Measurements from ENCODE around the gene EVA1A. TPM values are rescaled to one million over a fixed set of nuclear protein-coding genes. Genes with fewer than 3 reads are reported as not detected.
A peak's percentile ranks its signal among the peaks of the same experiment; 100 is the strongest.

EVA1A gene
- total RNA-seq, 4 donors from 2014 or later, result not detected

DNA sequence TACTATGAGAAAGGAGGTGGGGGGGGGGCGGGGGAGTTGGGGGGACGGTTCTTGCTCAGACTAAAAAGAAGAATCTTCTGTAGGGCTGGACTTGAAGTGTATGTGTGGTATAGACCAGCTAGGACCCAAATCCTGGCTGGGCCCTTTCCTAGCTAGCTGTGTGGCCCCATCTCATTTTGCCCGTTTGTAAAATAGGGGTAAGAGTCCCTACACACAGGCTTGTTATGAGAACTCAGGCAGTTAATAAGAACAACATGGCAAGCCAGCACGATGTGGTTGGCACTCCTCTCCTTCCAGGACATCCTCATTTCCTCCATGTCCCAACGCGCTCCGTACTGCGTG is 1.1 kb downstream of the EVA1A start:
- H3K9me3 ChIP-seq, result no peaks in the 10 kb centered on the region
- in situ Hi-C loops (cut with MboI; ENCODE audit: low pct_ligation_motif_present in 1 of 4, low pct_unique_long_range_greater_than_20kb in 1 of 4, low sequenced_read_pairs in 3 of 4), result no loop called here
- H3K36me3 ChIP-seq, result no peaks in the 10 kb centered on the region
- no peak for DNase-seq
- no peak for TF ChIP-seq POLR2AphosphoS5 (IDR thresholded peaks at IDR 0.05)
- no peak for TF ChIP-seq CTCF (IDR thresholded peaks at IDR 0.05)
- TF ChIP-seq POLR2A (IDR thresholded peaks at IDR 0.05), result no peak
- no peak for TF ChIP-seq EP300 (IDR thresholded peaks at IDR 0.05; ENCODE audit: low read depth)
- H3K4me1 ChIP-seq, result peaks cover 0 to 12% (median 3%) of the 10 kb centered on the region in 4 donors
- WGBS, 2 donors (ENCODE audit: low coverage in 1 of 2), result 21 to 32% methylated on average over 4 to 8 of the region's 8 CpGs
- peaks cover 38% of the 10 kb centered on the region for H3K27me3 ChIP-seq
- intact Hi-C loops (cut with DNase I; ENCODE audit: low total_unique reads), result no loop called here
- no peak overlapping the region for H3K27ac ChIP-seq
- peak overlapping the region in 1 of 4 donors; percentile 48 for H3K4me3 ChIP-seq

DNA sequence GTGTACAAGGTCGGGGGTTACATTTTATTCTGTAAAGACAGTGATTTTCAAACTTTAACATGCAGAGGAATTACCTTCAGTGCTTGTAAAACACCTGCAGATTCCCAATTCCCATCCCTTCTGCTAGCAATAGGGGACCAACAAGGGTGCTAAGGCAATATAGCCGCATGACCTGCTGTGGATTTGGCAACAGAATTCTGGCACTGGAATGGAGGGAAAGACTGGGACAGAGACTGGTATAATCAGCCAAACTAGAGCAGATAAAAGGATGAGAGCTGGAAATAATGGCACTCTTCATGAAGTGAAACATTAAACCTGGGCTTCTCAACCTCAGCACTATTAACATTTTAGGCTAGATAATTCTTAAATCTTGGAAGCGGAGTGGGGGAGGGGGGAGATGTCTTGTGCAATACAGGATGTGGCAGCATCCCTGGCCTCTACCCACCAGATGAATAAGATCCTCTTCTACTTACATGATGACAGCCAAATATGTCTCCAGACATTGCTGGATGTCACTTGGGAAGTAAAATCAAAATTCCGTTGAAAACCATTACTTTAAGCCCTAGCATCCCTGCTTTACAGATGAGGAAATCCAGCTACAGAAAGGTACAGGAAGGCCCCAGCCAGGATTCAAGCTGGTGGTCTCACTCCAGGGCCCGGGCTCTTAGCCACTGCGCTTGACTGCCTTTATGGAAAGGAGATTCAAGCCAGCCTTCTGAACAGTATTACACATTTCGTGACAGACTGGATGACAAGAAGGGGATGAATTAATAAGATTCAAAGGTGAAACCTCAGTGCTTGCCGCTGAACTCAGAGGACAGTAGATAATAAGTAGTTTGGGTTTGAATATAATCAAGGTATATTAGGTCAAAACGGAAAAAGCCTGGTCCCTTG is 1.7 kb downstream of the EVA1A start:
- in situ Hi-C loops (cut with MboI; ENCODE audit: low pct_ligation_motif_present in 1 of 4, low pct_unique_long_range_greater_than_20kb in 1 of 4, low sequenced_read_pairs in 3 of 4), result no loop called here
- Histone ChIP-seq H3K4me3 (no peak overlapping the region), H3K27ac (no peak overlapping the region), H3K9me3 (no peaks in the 10 kb centered on the region), H3K27me3 (peaks cover 38% of the 10 kb centered on the region), H3K36me3 (no peaks in the 10 kb centered on the region), H3K4me1 (peaks cover 0 to 12% (median 3%) of the 10 kb centered on the region in 4 donors)
- DNase-seq, result no peak
- intact Hi-C loops (cut with DNase I; ENCODE audit: low total_unique reads), result no loop called here
- TF ChIP-seq POLR2AphosphoS5 (IDR thresholded peaks at IDR 0.05) (no peak), POLR2A (IDR thresholded peaks at IDR 0.05) (no peak), EP300 (IDR thresholded peaks at IDR 0.05; ENCODE audit: low read depth) (no peak), CTCF (IDR thresholded peaks at IDR 0.05) (no peak)
- WGBS, 2 donors (ENCODE audit: low coverage in 1 of 2), result 77 to 84% methylated on average over 5 to 9 of the region's 9 CpGs

GRCh38 chr2:75558136-75558535 is 2.6 kb downstream of the EVA1A start:
- in situ Hi-C loops (cut with MboI; ENCODE audit: low pct_ligation_motif_present in 1 of 4, low pct_unique_long_range_greater_than_20kb in 1 of 4, low sequenced_read_pairs in 3 of 4), result no loop called here
- WGBS, 2 donors (ENCODE audit: low coverage in 1 of 2), result 90 to 92% methylated on average over 6 of the region's 6 CpGs

More at GRCh38 chr2:75558136-75558535, 2.6 kb downstream of the EVA1A start:
- H3K27me3 ChIP-seq, result peaks cover 38% of the 10 kb centered on the region
- no peak for DNase-seq
- H3K9me3 ChIP-seq, result no peaks in the 10 kb centered on the region
- H3K4me1 ChIP-seq, result peaks cover 0 to 12% (median 3%) of the 10 kb centered on the region in 4 donors
- H3K36me3 ChIP-seq, result no peaks in the 10 kb centered on the region
- no peak overlapping the region for H3K4me3 ChIP-seq
- intact Hi-C loops (cut with DNase I; ENCODE audit: low total_unique reads), result no loop called here
- H3K27ac ChIP-seq, result no peak overlapping the region
- TF ChIP-seq CTCF (IDR thresholded peaks at IDR 0.05) (no peak), POLR2AphosphoS5 (IDR thresholded peaks at IDR 0.05) (no peak), POLR2A (IDR thresholded peaks at IDR 0.05) (no peak), EP300 (IDR thresholded peaks at IDR 0.05; ENCODE audit: low read depth) (no peak)

Measured in transverse colon (tissue), 4 donors.